Spleen (tissue), 11 donors: Measurements from ENCODE around the gene SPIN1. TPM values are rescaled to one million over a fixed set of nuclear protein-coding genes. Genes with fewer than 3 reads are reported as not detected.

Experiments used
- DNase-seq: peaks from one replicate; pipeline ENCODE4 v3.0.0-alpha.2; 2020
- H3K27ac ChIP-seq, 8 donors: fragments of 200-600 bp; sonication (generic) in 7 of 8; 1 replicate in 4 of 8; 2 replicates in 4 of 8; pipeline versions ENCODE4 v1.5.0 to v1.8.0; 2016 to 2021; ENCODE audit warnings: inconsistent platforms in 4 of 8, mild to moderate bottlenecking in 4 of 8, moderate library complexity in 1 of 8
- H3K27me3 ChIP-seq, 7 donors: fragments of 200-600 bp; sonication (generic) in 6 of 7; replicated peaks in 1 of 7; 1 replicate in 4 of 7; 2 replicates in 3 of 7; pipeline versions ENCODE4 v1.5.0 to v1.8.0; 2016 to 2021; ENCODE audit warnings: inconsistent platforms in 3 of 7, mild to moderate bottlenecking in 1 of 7
- H3K36me3 ChIP-seq, 6 donors: fragments of 200-600 bp; sonication (generic) in 5 of 6; 1 replicate in 4 of 6; 2 replicates in 2 of 6; pipeline versions ENCODE4 v1.5.0 to v1.8.0; 2016 to 2021; ENCODE audit warnings: inconsistent platforms in 2 of 6
- H3K4me1 ChIP-seq, 6 donors: fragments of 200-600 bp; sonication (generic) in 5 of 6; 1 replicate in 3 of 6; 2 replicates in 3 of 6; pipeline versions ENCODE4 v1.5.0 to v1.8.0; 2016 to 2021; ENCODE audit warnings: inconsistent platforms in 3 of 6
- H3K4me3 ChIP-seq, 8 donors: fragments of 200-600 bp; sonication (generic) in 7 of 8; 1 replicate in 4 of 8; 2 replicates in 4 of 8; pipeline versions ENCODE4 v1.5.0 to v1.8.0; 2016 to 2021; ENCODE audit warnings: inconsistent platforms in 4 of 8, mild to moderate bottlenecking in 4 of 8, moderate library complexity in 2 of 8
- H3K9me3 ChIP-seq, 8 donors: fragments of 200-600 bp; sonication (generic) in 7 of 8; 1 replicate in 4 of 8; 2 replicates in 4 of 8; pipeline versions ENCODE4 v1.5.0 to v1.8.0; 2016 to 2021; ENCODE audit warnings: inconsistent platforms in 4 of 8
- CTCF ChIP-seq, 11 experiments: fragments of 200-600 bp in 7 of 11; fragments of 450-650 bp in 4 of 11; sonication (generic) in 4 of 11; IDR thresholded peaks in 8 of 11; conservative IDR thresholded peaks in 3 of 11; 1 replicate in 7 of 11; 2 replicates in 4 of 11; pipeline versions ENCODE4 v1.4.0 to v1.8.0; 2016 to 2021; ENCODE audit warnings: antibody characterized with exemption in 11 of 11, inconsistent platforms in 4 of 11, mild to moderate bottlenecking in 1 of 11
- POLR2A ChIP-seq, 3 donors: fragments of 450-650 bp; IDR thresholded peaks; one replicate each; pipeline ENCODE4 v1.5.1; 2017; ENCODE audit warnings: antibody characterized with exemption in 3 of 3, mild to moderate bottlenecking in 1 of 3
- POLR2AphosphoS5 ChIP-seq, 3 donors: sonication (generic); formaldehyde crosslinking; IDR thresholded peaks; one replicate each; pipeline ENCODE4 v1.5.1; 2017; ENCODE audit warnings: antibody characterized with exemption in 3 of 3
- WGBS, 5 donors: extraction: QIAGEN DNeasy Blood & Tissue Kit in 3 of 5; methylation state at CpG; one replicate each; pipeline versions ENCODE4 v1.1.5 to v1.1.7; 2013 to 2018; 5-methylcytosine and 5-hydroxymethylcytosine counted together
- intact Hi-C: fragments of 100-400 bp; cut with DNase I; formaldehyde crosslinking; loops from one replicate; pipeline ENCODE4 v1.15.0; 2023; ENCODE audit warnings: low total_unique reads
- polyA plus RNA-seq, 3 donors: library from polyadenylated mRNA; stranded (reverse); fragments of 200-250 nt; gene quantifications; one replicate each; pipeline ENCODE4 v1.2.1, GENCODE V29; 2013
- total RNA-seq, 7 donors: library from RNA; depleted of rRNA in 3 of 7; stranded (reverse); fragments of >200 nt in 3 of 7; fragmentation: NEBNext Ultra II Directional in 4 of 7; extraction: Animal tissue kit (Norgen Biotek cat#: 25700) in 4 of 7; gene quantifications; one replicate each; pipeline versions ENCODE4 v1.1.0 to v1.2.1, GENCODE V29; 2016 to 2021
- donor health status: healthy with polysubstance abuse.
- donor health status: DM: no; HTN: no; CAD: no; lungs with moderate emphysema.
- donor health status: DM: no; HTN: no; CAD: no.
- donor health status: Bipolar disorder and iron deficiency.
- donor health status: healthy.
- donor health status: DM: no; HTN: no; CAD: no.
- donor health status: DM: yes; HTN: yes; CAD: no.

Gene SPIN1
- total and polyA plus RNA-seq, 10 donors: 12.6 to 55.1 (median 42.9) TPM

- peaks cover 0 to 5% (median 3%) of the 10 kb centered on the region in 8 donors for H3K9me3 ChIP-seq
- H3K4me3 ChIP-seq: no peak overlapping the region
- 74 to 92% (median 86%) methylated on average over 5 of the region's 5 CpGs for WGBS, 5 donors
- peaks cover 0 to 8% (median 0%) of the 10 kb centered on the region in 6 donors for H3K4me1 ChIP-seq
- DNase-seq: no peak
- H3K36me3 ChIP-seq: peaks cover 0 to 63% (median 15%) of the 10 kb centered on the region in 6 donors
- intact Hi-C loops: no loop called here
- no peak overlapping the region for H3K27ac ChIP-seq
- no peaks in the 10 kb centered on the region for H3K27me3 ChIP-seq
- no peak for TF ChIP-seq CTCF (IDR thresholded peaks at IDR 0.05 in 8 of 11, conservative IDR thresholded peaks at IDR 0.05 in 3 of 11)
- TF ChIP-seq POLR2AphosphoS5 (IDR thresholded peaks at IDR 0.05): no peak
- TF ChIP-seq POLR2A (IDR thresholded peaks at IDR 0.05): no peak
Observed at GRCh38 chr9:88451160-88451559, 62.9 kb downstream of the SPIN1 start.

GRCh38 chr9:88458716-88459465 is 70.6 kb downstream of the SPIN1 start:
- TF ChIP-seq CTCF (IDR thresholded peaks at IDR 0.05 in 8 of 11, conservative IDR thresholded peaks at IDR 0.05 in 3 of 11) (no peak), POLR2A (IDR thresholded peaks at IDR 0.05) (no peak)
- no peak for DNase-seq
- no peak overlapping the region for H3K4me3 ChIP-seq
- WGBS, 5 donors: 82 to 89% (median 85%) methylated on average over 5 of the region's 5 CpGs
- no peak overlapping the region for H3K27ac ChIP-seq
- intact Hi-C loops: no loop called here
- H3K9me3 ChIP-seq: no peaks in the 10 kb centered on the region
- no peaks in the 10 kb centered on the region for H3K4me1 ChIP-seq
- H3K36me3 ChIP-seq: peaks cover 0 to 29% (median 3%) of the 10 kb centered on the region in 6 donors
- H3K27me3 ChIP-seq: no peaks in the 10 kb centered on the region

GRCh38 chr9:88460587-88461332 is 72.5 kb downstream of the SPIN1 start:
- WGBS, 5 donors: 82 to 97% (median 90%) methylated on average over 3 of the region's 3 CpGs
- H3K4me1 ChIP-seq: no peaks in the 10 kb centered on the region
- no peak for DNase-seq
- intact Hi-C loops: no loop called here
- no peak overlapping the region for H3K4me3 ChIP-seq
- H3K27me3 ChIP-seq: no peaks in the 10 kb centered on the region
- H3K27ac ChIP-seq: no peak overlapping the region
- H3K9me3 ChIP-seq: no peaks in the 10 kb centered on the region
- H3K36me3 ChIP-seq: peaks cover 0 to 25% (median 3%) of the 10 kb centered on the region in 6 donors
- TF ChIP-seq POLR2A (IDR thresholded peaks at IDR 0.05): no peak
- TF ChIP-seq POLR2AphosphoS5 (IDR thresholded peaks at IDR 0.05): no peak
- no peak for TF ChIP-seq CTCF (IDR thresholded peaks at IDR 0.05 in 8 of 11, conservative IDR thresholded peaks at IDR 0.05 in 3 of 11)

GRCh38 chr9:88462191-88462590 is 73.9 kb downstream of the SPIN1 start:
- no peaks in the 10 kb centered on the region for H3K27me3 ChIP-seq
- intact Hi-C loops: no loop called here
- H3K36me3 ChIP-seq: peaks cover 0 to 21% (median 0%) of the 10 kb centered on the region in 6 donors
- H3K4me1 ChIP-seq: no peaks in the 10 kb centered on the region
- H3K9me3 ChIP-seq: no peaks in the 10 kb centered on the region
- 97 to 100% (median 98%) methylated on average over 6 of the region's 6 CpGs for WGBS, 5 donors
- no peak overlapping the region for H3K27ac ChIP-seq
- DNase-seq: no peak
- H3K4me3 ChIP-seq: no peak overlapping the region
- TF ChIP-seq CTCF (IDR thresholded peaks at IDR 0.05 in 8 of 11, conservative IDR thresholded peaks at IDR 0.05 in 3 of 11) (no peak), POLR2A (IDR thresholded peaks at IDR 0.05) (no peak), POLR2AphosphoS5 (IDR thresholded peaks at IDR 0.05) (no peak)
